ENCODE data around the gene SNRNP27. TPM values are rescaled to one million over a fixed set of nuclear protein-coding genes. Genes with fewer than 3 reads are reported as not detected.
"Not testable (repeated sequence)": the region's sequence is repeated elsewhere in the genome, so short reads cannot be mapped to it uniquely, and the experiment has no call there.

Gene SNRNP27
- total RNA-seq, 1 donor from 2014 or later: 55.1 TPM

DNA sequence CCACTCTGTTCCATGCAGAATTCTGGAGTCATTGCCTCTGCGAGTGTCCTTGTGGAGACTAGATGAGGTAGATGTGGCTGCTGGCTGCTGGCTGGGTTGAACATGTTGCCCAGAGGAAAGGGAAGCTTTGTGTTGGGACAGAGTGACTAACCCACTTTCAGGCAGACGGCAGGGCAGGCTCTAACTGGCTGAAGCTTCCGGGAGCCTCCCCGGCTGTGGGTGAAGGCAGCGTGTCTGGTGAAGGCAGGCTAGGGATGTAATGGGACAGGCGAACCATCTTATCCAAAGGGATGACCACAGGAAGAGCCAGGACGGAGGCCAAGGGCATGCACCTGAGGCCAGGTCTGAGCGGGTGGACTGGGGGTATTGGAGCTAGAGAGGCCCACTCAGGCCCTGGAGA lies 51.7 kb downstream of the SNRNP27 start:
- intact Hi-C loops (cut with micrococcal nuclease): no loop called here

DNA sequence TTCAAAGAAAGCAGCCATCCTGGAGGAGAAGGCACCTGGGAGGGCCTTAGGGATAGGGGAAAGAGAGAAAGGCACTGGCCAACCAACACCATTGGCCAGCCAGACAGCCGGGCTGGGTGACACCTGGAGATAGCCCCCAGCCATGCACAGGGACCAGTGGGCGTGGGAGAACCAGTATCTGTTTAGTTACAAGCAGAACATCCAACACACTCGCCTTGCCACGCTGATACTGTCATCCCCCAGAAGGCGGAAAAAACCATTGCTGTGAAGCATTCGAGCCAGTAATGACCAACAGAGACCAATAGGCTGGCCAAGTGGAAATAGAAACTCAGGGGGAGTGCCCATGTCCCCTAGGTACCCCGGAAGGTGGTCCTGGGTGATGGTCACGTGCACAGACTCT lies 52.2 kb downstream of the SNRNP27 start:
- intact Hi-C loops (cut with micrococcal nuclease): loop anchor here (1.0 to 2.0 kb wide), 8 partner anchors 32 to 347 kb away; partner anchors contain the start of genes C2orf42 and SNRPG

- intact Hi-C loops (cut with micrococcal nuclease): loop anchor here (1.0 to 2.0 kb wide), 9 partner anchors 32 to 347 kb away; partner anchors contain the start of genes C2orf42 and SNRPG
These were observed 52.9 kb downstream of the SNRNP27 start for GRCh38 chr2:69946351-69947324.

GRCh38 chr2:69947325-69947931 lies 53.7 kb downstream of the SNRNP27 start:
- intact Hi-C loops (cut with micrococcal nuclease): loop anchor here (1.0 to 2.0 kb wide), 2 partner anchors 95 to 136 kb away; no protein-coding TSS in a partner anchor

DNA sequence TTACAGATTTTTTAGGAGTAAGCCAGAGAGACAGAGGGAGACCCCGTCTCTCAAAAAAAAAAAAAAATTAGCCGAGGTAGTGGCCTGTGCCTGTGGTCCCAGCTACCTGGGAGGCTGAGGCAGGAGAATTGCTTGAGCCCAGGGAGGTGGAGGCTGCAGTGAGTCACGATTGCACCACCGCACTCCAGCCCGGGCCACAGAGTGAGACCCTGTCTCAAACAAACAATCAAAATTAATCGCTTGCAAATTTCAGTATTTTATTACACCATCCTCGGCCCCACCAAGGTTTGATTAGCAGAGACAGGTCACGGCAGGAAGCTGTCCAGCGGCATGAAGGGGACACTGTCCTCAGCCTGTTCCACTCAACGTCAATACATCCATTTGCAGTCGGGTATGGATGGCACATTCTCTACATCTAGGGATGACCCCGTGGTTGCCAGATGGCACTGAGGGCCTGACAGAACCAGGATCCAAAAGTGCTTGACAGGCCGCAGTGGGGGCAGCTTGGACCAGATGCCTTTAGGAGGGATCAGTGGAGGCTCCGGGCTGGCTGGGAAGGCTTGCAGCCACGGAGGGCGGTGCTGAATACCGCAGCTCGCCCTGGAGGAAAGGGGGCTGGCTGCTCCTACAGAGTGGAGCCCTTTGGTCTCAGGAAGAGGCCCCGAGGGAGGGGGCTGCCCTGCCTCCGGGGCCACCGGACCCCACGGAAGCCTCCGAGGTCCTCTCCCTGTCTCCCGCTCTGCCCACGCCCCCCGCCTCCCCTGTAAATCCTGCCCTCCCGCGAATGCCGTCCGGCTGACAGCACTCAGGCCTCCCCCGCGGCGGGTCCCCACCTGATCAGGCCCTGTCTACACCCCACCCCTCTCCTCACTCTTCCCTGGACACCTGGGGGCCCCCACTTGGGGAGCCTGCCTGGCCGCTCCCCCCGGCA lies 54.5 kb downstream of the SNRNP27 start:
- intact Hi-C loops (cut with micrococcal nuclease): no loop called here

- intact Hi-C loops (cut with micrococcal nuclease): no loop called here
These were observed 55.3 kb downstream of the SNRNP27 start for GRCh38 chr2:69948963-69949645.

- intact Hi-C loops (cut with micrococcal nuclease): no loop called here
These were observed 56.5 kb downstream of the SNRNP27 start for GRCh38 chr2:69950241-69950640.

DNA sequence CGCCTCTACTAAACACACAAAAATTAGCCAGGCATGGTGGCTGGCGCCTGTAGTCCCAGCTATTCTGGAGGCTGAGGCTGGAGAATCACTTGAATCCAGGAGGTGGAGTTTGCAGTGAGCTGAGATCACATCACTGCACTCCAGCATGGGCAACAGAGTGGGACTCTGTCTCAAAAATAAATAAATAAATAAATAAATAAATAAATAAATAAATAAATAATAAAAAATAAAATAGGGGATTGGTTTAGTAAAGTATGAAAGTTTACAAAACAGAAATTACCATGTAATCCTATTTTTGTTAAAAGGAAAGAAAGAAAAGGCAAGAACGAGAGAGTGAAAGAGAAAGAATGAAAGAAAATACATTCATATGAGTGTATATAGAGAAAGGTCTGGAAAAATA lies 56.9 kb downstream of the SNRNP27 start:
- intact Hi-C loops (cut with micrococcal nuclease): not testable (repeated sequence)

DNA sequence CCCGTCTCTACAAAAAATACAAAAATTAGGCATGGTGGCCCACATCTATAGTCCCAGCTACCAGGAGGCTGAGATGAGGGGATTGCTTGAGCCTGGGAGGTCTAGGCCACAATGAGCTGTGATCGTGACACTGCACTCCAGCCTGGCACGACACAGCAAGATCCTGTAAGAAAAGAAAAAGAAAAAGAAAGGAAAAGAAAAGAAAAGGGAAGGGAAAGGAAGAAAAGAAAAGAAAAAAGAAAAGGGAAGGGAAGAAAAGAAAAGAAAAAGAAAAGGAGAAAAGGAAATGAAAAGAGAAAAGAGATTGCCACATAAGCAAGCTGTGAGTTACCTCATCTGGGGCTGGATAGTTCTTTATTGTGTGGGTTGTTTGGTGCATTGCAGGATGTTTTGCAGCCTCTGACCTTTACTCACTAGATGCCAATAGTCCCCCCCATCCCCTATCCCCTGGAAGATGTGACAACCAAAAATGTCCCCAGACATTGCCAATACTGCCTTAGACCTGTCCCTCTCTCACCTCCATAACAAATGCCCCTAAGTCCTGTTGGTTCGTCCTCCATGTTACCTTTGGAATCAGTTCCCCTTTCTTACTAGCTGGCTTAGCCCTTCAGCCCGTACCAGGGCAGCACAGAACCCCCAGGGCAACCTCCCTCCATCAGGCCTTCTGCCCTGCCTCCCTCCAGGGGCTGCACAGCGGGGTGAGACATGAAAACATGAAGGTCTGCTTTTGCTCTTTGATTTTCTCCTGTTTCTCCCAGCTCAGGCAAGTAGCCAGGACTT lies 58.8 kb downstream of the SNRNP27 start:
- intact Hi-C loops (cut with micrococcal nuclease): no loop called here

- intact Hi-C loops (cut with micrococcal nuclease): no loop called here
These were observed 60.3 kb downstream of the SNRNP27 start for GRCh38 chr2:69954084-69954483.

Other genes with a start within 250 kb of the SNRNP27 start
- 67.1 and 69.9 TPM in 2 replicates for gene ANXA4, start 151.8 kb upstream of the SNRNP27 start, total RNA-seq
- 26.6 and 30.4 TPM in 2 replicates for gene GMCL1, start 64.3 kb upstream of the SNRNP27 start, total RNA-seq
- gene MXD1, start 21.2 kb downstream of the SNRNP27 start, total RNA-seq: 30.2 and 32.0 TPM in 2 replicates
- 1.1 TPM in 2 replicates for gene ASPRV1, start 67.7 kb downstream of the SNRNP27 start, total RNA-seq
- 443 and 445 TPM in 2 replicates for gene PCBP1, start 193.5 kb downstream of the SNRNP27 start, total RNA-seq

Data from T-helper 1 cell treated with Interleukin-12 subunit alpha and Interleukin-12 subunit beta and Interleukin-4 antibody, amounts not matched to agents 30 ng/mL and 1 ng/mL, for 36 hours (primary cell).